Epidermal melanocyte (primary cell): ENCODE measurements around the gene SLCO2B1.

ENCODE experiments used
- DNase-seq: peaks from one replicate; pipeline ENCODE4 v3.0.0; 2011; ENCODE audit warnings: low spot score; ENCODE audit not compliant: insufficient read length

SLCO2B1 gene

GRCh38 chr11:75245356-75246005 is 94.6 kb downstream of the SLCO2B1 start:
- DNase-seq = no peak

GRCh38 chr11:75246006-75246670 is 95.2 kb downstream of the SLCO2B1 start:
- DNase-seq = no peak

GRCh38 chr11:75246671-75247350 is 95.9 kb downstream of the SLCO2B1 start:
- no peak for DNase-seq

GRCh38 chr11:75248924-75249256 is 98.0 kb downstream of the SLCO2B1 start:
- no peak for DNase-seq

GRCh38 chr11:75249704-75250103 is 98.8 kb downstream of the SLCO2B1 start:
- no peak for DNase-seq

GRCh38 chr11:75254326-75254725 is 103.4 kb downstream of the SLCO2B1 start:
- DNase-seq = no peak
